ENCODE data around the gene MCF2L2. TPM values are rescaled to one million over a fixed set of nuclear protein-coding genes. Genes with fewer than 3 reads are reported as not detected.

MCF2L2 gene
- total and polyA plus RNA-seq, 2 of the 13 experiments (the other 11 are each of a cell fraction or from before 2014, with no cell fraction given) = not detected

DNA sequence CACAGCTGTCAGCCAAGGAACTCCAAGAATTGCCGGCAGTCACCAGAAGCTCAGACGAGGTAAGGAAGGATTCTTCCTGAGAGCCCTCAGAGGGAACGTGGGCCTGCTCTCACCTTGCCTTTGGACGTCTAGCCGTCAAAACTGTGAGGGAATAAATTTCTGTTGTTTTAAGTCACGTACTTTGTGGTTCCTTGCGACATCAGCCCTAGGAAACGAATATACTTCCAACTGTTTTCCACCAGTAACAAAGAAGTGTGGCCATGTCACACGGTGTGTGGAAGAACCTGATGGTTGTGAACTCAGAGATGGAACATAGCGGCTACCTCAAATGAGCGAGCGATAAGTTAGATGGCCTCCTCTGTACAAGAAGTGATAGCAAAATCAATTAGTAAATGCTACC, 216.3 kb downstream of the MCF2L2 start:
- Histone ChIP-seq H3K27ac (ENCODE audit: extremely low read length, insufficient read depth, low read length) (no peak overlapping the region), H3K27me3 (ENCODE audit: control insufficient read depth in 1 of 2, insufficient read depth in 2 of 2, low read length in 2 of 2) (peaks cover 0 to 14% of the 10 kb centered on the region in 2 experiments; a peak in 1 of 5 replicates), H3K4me3 (replicated peaks in 1 of 3; ENCODE audit: insufficient read depth in 1 of 3, low read depth in 2 of 3, low read length in 3 of 3) (no peak overlapping the region), H3K9me3 (ENCODE audit: low read length) (no peaks in the 10 kb centered on the region), H2AFZ (ENCODE audit: low read length) (no peak overlapping the region), H3K4me2 (ENCODE audit: low read depth, low read length) (no peak overlapping the region), H3K36me3 (replicated peaks in 1 of 2; ENCODE audit: control insufficient read depth in 1 of 2, insufficient read depth in 2 of 2, low read length in 2 of 2) (no peaks in the 10 kb centered on the region), H4K20me1 (ENCODE audit: insufficient read depth, low read length) (no peaks in the 10 kb centered on the region), H3K4me1 (ENCODE audit: insufficient read depth, low read length) (peaks cover 16% of the 10 kb centered on the region), H3K9ac (ENCODE audit: insufficient read depth, low read depth, low read length) (no peak overlapping the region), H3K79me2 (ENCODE audit: insufficient read depth, low read length) (no peaks in the 10 kb centered on the region)
- no peak for ATAC-seq
- FAIRE-seq = no peak
- no peak for DNase-seq (ENCODE audit: low spot score)
- WGBS (ENCODE audit: low lambda C conversion rate) = 59% methylated on average over 12 of the region's 12 CpGs
- no TSS peak for BruUV-seq (replicated peaks)
- in situ Hi-C loops (cut with HindIII; ENCODE audit: extremely low pct_ligation_motif_present, low pct_unique_long_range_greater_than_20kb) = no loop called here
- ChIA-PET CTCF (ENCODE audit: low intra/inter-chr PET ratio, low total read pairs) (no interaction called here), POLR2A (no interaction called here)
- intact Hi-C loops (cut with micrococcal nuclease; ENCODE audit: unreplicated experiment) = no loop called here
- TF ChIP-seq KAT7 (CRISPR knock-in tag; IDR thresholded peaks at IDR 0.05; ENCODE audit: borderline replicate concordance) (no peak), NR3C1 (CRISPR knock-in tag; IDR thresholded peaks at IDR 0.05) (no peak), NFKB2 (CRISPR knock-in tag; IDR thresholded peaks at IDR 0.05; ENCODE audit: borderline replicate concordance) (no peak), SRSF9 (IDR thresholded peaks at IDR 0.05; ENCODE audit: borderline replicate concordance, insufficient read depth, low read depth, low read length, poor library complexity, severe bottlenecking) (no peak), NFYC (CRISPR knock-in tag; IDR thresholded peaks at IDR 0.05) (no peak), SMAD3 (CRISPR knock-in tag; IDR thresholded peaks at IDR 0.05) (no peak)
- TF ChIP-seq, protein P1, sequence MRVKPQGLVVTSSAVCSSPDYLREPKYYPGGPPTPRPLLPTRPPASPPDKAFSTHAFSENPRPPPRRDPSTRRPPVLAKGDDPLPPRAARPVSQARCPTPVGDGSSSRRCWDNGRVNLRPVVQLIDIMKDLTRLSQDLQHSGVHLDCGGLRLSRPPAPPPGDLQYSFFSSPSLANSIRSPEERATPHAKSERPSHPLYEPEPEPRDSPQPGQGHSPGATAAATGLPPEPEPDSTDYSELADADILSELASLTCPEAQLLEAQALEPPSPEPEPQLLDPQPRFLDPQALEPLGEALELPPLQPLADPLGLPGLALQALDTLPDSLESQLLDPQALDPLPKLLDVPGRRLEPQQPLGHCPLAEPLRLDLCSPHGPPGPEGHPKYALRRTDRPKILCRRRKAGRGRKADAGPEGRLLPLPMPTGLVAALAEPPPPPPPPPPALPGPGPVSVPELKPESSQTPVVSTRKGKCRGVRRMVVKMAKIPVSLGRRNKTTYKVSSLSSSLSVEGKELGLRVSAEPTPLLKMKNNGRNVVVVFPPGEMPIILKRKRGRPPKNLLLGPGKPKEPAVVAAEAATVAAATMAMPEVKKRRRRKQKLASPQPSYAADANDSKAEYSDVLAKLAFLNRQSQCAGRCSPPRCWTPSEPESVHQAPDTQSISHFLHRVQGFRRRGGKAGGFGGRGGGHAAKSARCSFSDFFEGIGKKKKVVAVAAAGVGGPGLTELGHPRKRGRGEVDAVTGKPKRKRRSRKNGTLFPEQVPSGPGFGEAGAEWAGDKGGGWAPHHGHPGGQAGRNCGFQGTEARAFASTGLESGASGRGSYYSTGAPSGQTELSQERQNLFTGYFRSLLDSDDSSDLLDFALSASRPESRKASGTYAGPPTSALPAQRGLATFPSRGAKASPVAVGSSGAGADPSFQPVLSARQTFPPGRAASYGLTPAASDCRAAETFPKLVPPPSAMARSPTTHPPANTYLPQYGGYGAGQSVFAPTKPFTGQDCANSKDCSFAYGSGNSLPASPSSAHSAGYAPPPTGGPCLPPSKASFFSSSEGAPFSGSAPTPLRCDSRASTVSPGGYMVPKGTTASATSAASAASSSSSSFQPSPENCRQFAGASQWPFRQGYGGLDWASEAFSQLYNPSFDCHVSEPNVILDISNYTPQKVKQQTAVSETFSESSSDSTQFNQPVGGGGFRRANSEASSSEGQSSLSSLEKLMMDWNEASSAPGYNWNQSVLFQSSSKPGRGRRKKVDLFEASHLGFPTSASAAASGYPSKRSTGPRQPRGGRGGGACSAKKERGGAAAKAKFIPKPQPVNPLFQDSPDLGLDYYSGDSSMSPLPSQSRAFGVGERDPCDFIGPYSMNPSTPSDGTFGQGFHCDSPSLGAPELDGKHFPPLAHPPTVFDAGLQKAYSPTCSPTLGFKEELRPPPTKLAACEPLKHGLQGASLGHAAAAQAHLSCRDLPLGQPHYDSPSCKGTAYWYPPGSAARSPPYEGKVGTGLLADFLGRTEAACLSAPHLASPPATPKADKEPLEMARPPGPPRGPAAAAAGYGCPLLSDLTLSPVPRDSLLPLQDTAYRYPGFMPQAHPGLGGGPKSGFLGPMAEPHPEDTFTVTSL (CRISPR knock-in tag; IDR thresholded peaks at IDR 0.05; ENCODE audit: borderline replicate concordance) = no peak
- TF ChIP-seq, protein P2, sequence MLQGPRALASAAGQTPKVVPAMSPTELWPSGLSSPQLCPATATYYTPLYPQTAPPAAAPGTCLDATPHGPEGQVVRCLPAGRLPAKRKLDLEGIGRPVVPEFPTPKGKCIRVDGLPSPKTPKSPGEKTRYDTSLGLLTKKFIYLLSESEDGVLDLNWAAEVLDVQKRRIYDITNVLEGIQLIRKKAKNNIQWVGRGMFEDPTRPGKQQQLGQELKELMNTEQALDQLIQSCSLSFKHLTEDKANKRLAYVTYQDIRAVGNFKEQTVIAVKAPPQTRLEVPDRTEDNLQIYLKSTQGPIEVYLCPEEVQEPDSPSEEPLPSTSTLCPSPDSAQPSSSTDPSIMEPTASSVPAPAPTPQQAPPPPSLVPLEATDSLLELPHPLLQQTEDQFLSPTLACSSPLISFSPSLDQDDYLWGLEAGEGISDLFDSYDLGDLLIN (CRISPR knock-in tag; IDR thresholded peaks at IDR 0.05; ENCODE audit: borderline replicate concordance) = no peak
- TF ChIP-seq, protein P3, sequence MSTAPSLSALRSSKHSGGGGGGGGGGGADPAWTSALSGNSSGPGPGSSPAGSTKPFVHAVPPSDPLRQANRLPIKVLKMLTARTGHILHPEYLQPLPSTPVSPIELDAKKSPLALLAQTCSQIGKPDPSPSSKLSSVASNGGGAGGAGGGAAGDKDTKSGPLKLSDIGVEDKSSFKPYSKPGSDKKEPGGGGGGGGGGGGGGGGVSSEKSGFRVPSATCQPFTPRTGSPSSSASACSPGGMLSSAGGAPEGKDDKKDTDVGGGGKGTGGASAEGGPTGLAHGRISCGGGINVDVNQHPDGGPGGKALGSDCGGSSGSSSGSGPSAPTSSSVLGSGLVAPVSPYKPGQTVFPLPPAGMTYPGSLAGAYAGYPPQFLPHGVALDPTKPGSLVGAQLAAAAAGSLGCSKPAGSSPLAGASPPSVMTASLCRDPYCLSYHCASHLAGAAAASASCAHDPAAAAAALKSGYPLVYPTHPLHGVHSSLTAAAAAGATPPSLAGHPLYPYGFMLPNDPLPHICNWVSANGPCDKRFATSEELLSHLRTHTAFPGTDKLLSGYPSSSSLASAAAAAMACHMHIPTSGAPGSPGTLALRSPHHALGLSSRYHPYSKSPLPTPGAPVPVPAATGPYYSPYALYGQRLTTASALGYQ (CRISPR knock-in tag; IDR thresholded peaks at IDR 0.05) = no peak
- TF ChIP-seq, protein P4, sequence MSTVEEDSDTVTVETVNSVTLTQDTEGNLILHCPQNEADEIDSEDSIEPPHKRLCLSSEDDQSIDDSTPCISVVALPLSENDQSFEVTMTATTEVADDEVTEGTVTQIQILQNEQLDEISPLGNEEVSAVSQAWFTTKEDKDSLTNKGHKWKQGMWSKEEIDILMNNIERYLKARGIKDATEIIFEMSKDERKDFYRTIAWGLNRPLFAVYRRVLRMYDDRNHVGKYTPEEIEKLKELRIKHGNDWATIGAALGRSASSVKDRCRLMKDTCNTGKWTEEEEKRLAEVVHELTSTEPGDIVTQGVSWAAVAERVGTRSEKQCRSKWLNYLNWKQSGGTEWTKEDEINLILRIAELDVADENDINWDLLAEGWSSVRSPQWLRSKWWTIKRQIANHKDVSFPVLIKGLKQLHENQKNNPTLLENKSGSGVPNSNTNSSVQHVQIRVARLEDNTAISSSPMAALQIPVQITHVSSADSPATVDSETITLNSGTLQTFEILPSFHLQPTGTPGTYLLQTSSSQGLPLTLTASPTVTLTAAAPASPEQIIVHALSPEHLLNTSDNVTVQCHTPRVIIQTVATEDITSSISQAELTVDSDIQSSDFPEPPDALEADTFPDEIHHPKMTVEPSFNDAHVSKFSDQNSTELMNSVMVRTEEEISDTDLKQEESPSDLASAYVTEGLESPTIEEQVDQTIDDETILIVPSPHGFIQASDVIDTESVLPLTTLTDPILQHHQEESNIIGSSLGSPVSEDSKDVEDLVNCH (CRISPR knock-in tag; IDR thresholded peaks at IDR 0.05) = no peak
- TF ChIP-seq, protein P5, sequence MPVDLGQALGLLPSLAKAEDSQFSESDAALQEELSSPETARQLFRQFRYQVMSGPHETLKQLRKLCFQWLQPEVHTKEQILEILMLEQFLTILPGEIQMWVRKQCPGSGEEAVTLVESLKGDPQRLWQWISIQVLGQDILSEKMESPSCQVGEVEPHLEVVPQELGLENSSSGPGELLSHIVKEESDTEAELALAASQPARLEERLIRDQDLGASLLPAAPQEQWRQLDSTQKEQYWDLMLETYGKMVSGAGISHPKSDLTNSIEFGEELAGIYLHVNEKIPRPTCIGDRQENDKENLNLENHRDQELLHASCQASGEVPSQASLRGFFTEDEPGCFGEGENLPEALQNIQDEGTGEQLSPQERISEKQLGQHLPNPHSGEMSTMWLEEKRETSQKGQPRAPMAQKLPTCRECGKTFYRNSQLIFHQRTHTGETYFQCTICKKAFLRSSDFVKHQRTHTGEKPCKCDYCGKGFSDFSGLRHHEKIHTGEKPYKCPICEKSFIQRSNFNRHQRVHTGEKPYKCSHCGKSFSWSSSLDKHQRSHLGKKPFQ (CRISPR knock-in tag; IDR thresholded peaks at IDR 0.05; ENCODE audit: insufficient replicate concordance) = no peak

Measured in HepG2 (cell line).